Ishikawa (cell line): ENCODE data around the gene NUDT15.

Source experiments
- CEBPB ChIP-seq: IDR thresholded peaks from 2 replicates; pipeline ENCODE4 v1.6.1; 2012
- CREB1 ChIP-seq: IDR thresholded peaks from 2 replicates; pipeline ENCODE4 v1.6.1; 2012; ENCODE audit warnings: low read depth
- EGR1 ChIP-seq: IDR thresholded peaks from 2 replicates; pipeline ENCODE4 v1.6.1; 2012
- EP300 ChIP-seq: IDR thresholded peaks from 2 replicates; pipeline ENCODE4 v1.6.1; 2012; ENCODE audit warnings: borderline replicate concordance
- FOXM1 ChIP-seq: IDR thresholded peaks from 2 replicates; pipeline ENCODE4 v1.6.1; 2012; ENCODE audit warnings: low read depth, borderline replicate concordance
- NFIC ChIP-seq: IDR thresholded peaks from 2 replicates; pipeline ENCODE4 v1.6.1; 2012
- RAD21 ChIP-seq: IDR thresholded peaks from 2 replicates; pipeline ENCODE4 v1.6.1; 2012; ENCODE audit warnings: low read depth
- TAF1 ChIP-seq: IDR thresholded peaks from 2 replicates; pipeline ENCODE4 v1.6.1; 2012; ENCODE audit warnings: low read depth, mild to moderate bottlenecking
- TCF12 ChIP-seq: IDR thresholded peaks from 2 replicates; pipeline ENCODE4 v1.6.1; 2012; ENCODE audit warnings: low read depth
- TEAD4 ChIP-seq: IDR thresholded peaks from 2 replicates; pipeline ENCODE4 v1.6.1; 2012
- YY1 ChIP-seq: IDR thresholded peaks from 2 replicates; pipeline ENCODE4 v1.6.1; 2012; ENCODE audit warnings: low read depth
- ZBTB7A ChIP-seq: IDR thresholded peaks from 2 replicates; pipeline ENCODE4 v1.6.1; 2012; ENCODE audit warnings: low read depth
- TF ChIP-seq, protein P1 (sequence below): IDR thresholded peaks from 2 replicates; pipeline ENCODE4 v1.6.1; 2012; ENCODE audit warnings: low read depth, mild to moderate bottlenecking
- TF ChIP-seq, protein P2 (sequence below): IDR thresholded peaks from 2 replicates; pipeline ENCODE4 v1.6.1; 2012
- TF ChIP-seq, protein P3 (sequence below): IDR thresholded peaks from 2 replicates; pipeline ENCODE4 v1.6.1; 2012

Gene NUDT15

DNA sequence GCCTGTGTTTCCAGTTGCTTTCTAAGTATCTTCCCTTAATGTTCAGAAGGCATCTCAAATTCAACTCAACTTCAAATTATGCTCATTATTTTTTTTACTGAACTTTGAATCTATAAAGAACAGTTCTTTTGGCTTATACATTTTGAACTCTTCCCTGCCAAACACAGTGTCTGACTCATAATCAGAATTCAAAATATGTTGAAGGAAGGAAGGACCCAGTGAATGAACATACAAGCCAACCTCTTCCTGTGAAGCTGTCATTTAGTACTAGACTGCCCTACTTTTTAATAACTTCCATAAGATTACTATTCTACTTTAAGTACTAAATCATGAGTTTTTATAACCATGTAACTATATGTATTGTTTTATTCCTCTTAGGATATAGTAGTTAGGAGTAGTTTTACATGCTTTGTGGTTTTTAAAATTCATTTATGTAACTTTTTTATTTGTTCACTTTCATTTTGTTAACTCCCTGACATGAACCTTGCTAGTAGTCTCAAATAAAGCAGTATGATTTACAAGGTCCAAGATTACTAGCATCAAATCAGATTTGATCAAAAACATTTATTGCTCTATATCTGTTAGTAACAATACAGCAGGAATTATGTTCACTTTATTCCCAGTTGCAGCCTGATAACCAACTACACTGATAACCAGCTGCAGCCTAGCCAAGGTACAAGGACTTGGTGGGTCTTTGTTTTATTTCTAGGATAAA lies 6.4 kb downstream of the NUDT15 start:
- TF ChIP-seq, protein P1, sequence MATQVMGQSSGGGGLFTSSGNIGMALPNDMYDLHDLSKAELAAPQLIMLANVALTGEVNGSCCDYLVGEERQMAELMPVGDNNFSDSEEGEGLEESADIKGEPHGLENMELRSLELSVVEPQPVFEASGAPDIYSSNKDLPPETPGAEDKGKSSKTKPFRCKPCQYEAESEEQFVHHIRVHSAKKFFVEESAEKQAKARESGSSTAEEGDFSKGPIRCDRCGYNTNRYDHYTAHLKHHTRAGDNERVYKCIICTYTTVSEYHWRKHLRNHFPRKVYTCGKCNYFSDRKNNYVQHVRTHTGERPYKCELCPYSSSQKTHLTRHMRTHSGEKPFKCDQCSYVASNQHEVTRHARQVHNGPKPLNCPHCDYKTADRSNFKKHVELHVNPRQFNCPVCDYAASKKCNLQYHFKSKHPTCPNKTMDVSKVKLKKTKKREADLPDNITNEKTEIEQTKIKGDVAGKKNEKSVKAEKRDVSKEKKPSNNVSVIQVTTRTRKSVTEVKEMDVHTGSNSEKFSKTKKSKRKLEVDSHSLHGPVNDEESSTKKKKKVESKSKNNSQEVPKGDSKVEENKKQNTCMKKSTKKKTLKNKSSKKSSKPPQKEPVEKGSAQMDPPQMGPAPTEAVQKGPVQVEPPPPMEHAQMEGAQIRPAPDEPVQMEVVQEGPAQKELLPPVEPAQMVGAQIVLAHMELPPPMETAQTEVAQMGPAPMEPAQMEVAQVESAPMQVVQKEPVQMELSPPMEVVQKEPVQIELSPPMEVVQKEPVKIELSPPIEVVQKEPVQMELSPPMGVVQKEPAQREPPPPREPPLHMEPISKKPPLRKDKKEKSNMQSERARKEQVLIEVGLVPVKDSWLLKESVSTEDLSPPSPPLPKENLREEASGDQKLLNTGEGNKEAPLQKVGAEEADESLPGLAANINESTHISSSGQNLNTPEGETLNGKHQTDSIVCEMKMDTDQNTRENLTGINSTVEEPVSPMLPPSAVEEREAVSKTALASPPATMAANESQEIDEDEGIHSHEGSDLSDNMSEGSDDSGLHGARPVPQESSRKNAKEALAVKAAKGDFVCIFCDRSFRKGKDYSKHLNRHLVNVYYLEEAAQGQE, result no peak
- no peak for TF ChIP-seq TAF1

DNA sequence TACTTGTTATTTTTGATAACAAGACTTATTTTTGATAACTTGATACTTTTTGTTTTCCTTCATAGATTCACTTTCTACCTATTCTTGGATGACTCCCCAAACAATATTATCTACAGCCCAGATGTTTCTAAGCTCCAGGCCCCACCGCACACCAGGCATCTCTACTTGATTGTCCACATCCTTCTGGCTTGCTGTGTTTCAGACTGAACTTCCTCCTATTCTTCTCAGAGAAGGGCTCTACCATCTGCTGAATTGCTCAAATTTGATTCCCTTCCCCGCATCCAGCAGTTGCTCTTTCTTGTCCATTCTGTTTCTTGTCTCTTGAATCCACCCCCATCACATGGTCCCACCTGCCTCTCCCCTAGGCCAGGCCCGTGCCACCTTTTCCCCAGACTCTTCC lies 13.0 kb downstream of the NUDT15 start:
- TF ChIP-seq, protein P2, sequence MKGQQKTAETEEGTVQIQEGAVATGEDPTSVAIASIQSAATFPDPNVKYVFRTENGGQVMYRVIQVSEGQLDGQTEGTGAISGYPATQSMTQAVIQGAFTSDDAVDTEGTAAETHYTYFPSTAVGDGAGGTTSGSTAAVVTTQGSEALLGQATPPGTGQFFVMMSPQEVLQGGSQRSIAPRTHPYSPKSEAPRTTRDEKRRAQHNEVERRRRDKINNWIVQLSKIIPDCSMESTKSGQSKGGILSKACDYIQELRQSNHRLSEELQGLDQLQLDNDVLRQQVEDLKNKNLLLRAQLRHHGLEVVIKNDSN, result no peak
- TF ChIP-seq YY1 (no peak), TCF12 (no peak), TEAD4 (no peak), EGR1 (no peak), FOXM1 (no peak), CEBPB (no peak), RAD21 (no peak), CREB1 (no peak), EP300 (no peak), NFIC (no peak), TAF1 (no peak), ZBTB7A (no peak)
- TF ChIP-seq, protein P1, result no peak
- TF ChIP-seq, protein P3, sequence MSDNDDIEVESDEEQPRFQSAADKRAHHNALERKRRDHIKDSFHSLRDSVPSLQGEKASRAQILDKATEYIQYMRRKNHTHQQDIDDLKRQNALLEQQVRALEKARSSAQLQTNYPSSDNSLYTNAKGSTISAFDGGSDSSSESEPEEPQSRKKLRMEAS, result no peak

DNA sequence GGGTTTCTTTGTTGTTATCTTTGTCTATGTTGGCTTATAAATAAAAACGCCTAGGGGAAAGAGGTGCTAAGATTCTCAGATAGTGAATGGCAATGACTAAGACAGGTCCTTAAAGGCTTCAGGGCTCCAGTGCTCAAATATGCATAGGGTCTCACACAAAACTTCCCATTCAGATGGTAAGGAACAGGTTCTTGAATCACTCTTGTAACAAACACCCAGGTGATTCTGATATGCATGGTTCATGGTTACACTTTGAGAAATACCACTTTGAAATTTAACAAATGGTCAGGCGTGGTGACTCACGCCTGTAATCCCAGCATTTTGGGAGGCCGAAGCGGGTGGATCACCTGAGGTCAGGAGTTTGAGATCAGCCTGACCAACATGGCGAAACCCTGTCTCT lies 17.1 kb downstream of the NUDT15 start:
- TF ChIP-seq NFIC (no peak), TEAD4 (no peak), ZBTB7A (no peak), RAD21 (no peak), EP300 (no peak), EGR1 (no peak), TAF1 (no peak), CREB1 (no peak), CEBPB (no peak)
- TF ChIP-seq, protein P3, result no peak
- TF ChIP-seq, protein P2, result no peak
- TF ChIP-seq, protein P1, result no peak

DNA sequence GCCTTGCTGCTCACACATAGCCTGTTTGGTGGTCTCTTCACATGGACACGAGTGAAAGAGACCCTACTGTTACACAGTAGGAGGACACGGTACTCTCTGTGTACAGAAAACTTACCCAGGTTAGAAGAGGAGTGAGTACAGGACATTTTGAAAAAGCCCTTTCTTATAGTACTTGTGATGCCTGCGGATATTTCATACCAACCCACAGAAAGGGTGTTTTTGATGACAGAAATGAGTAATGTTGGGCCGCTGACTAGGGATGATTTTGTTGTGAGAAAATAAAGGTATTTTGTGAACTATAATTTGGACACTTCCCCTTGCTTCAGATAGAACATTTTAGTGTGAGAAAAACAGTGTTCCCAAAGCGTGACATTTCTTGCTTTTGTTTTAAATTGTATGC lies 18.2 kb downstream of the NUDT15 start:
- TF ChIP-seq NFIC (no peak), RAD21 (no peak), YY1 (no peak), CEBPB (no peak), CREB1 (no peak), EP300 (no peak), TAF1 (no peak), FOXM1 (no peak), EGR1 (no peak), TCF12 (no peak)
- TF ChIP-seq, protein P3, result no peak
- TF ChIP-seq, protein P2, result no peak
